ENCODE results near the gene NR5A1.

GRCh38 chr9:124467410-124468060 lies 39.7 kb downstream of the NR5A1 start:
- TF ChIP-seq ZNF274 (IDR thresholded peaks at IDR 0.05; ENCODE audit: low read length) = no peak
- TF ChIP-seq ZNF274 (tag by site-specific recombination; IDR thresholded peaks at IDR 0.05; ENCODE audit: borderline replicate concordance) = no peak
- TF ChIP-seq ZEB2 (tag by site-specific recombination; IDR thresholded peaks at IDR 0.05) = no peak
